Measurements from ENCODE around the gene KRT35.

DNA sequence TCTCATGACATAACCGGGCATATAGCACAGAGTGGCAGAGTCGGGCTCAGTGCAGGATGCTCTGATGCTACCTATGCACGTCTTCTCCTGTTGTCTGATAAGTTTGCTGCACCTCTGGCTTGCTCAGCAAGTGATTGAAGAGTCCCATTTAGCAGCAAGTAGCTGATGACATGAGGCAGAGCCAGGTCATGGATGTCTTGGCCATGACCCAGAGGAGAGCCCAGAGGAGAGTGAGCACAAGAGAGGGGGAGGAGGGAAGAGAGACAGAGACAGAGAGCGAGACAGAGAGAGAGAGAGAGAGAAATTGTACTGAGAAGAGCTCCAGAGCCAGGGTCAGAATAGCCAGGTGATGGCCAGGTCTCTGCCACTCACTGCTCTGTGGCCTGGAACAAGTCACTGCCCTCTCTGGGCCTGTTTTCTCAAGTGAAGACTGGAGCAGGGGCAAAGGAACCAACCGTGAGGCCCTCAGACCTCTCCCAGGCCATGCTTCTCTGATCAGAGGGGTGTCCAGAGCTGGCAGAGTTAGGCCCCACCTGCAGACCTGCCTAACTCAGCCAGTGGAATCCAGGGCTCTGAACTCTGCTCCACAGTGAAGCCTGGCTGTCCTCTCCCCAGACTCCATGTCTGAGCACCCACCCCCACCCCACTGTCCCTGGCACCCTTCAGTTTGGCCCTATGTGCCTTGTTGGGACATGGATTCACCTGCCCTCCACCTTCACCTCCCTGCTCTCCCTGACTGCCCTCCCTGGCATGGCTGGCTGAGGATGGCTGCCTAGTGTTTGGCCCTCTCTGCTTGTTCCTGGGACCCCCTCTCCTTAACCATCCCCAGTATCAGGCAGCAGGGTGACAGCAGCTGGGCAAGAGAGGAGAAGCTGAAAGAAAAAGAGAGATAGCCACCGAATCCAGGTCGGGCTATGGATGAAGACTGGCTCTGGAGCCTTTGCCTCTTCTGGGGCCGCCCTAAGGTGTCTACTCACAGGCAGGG lies 4.3 kb upstream of the KRT35 start:
- TF ChIP-seq, protein P1, sequence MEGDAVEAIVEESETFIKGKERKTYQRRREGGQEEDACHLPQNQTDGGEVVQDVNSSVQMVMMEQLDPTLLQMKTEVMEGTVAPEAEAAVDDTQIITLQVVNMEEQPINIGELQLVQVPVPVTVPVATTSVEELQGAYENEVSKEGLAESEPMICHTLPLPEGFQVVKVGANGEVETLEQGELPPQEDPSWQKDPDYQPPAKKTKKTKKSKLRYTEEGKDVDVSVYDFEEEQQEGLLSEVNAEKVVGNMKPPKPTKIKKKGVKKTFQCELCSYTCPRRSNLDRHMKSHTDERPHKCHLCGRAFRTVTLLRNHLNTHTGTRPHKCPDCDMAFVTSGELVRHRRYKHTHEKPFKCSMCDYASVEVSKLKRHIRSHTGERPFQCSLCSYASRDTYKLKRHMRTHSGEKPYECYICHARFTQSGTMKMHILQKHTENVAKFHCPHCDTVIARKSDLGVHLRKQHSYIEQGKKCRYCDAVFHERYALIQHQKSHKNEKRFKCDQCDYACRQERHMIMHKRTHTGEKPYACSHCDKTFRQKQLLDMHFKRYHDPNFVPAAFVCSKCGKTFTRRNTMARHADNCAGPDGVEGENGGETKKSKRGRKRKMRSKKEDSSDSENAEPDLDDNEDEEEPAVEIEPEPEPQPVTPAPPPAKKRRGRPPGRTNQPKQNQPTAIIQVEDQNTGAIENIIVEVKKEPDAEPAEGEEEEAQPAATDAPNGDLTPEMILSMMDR (IDR thresholded peaks at IDR 0.05 in 4 of 5, conservative IDR thresholded peaks at IDR 0.05 in 1 of 5), result no peak
- no peak for TF ChIP-seq POLR2A (IDR thresholded peaks at IDR 0.05)

All from gastrocnemius medialis (tissue), 4 donors.